Type B pancreatic cell (in vitro differentiated cells): Measurements from ENCODE around the gene PRDM10. TPM values are rescaled to one million over a fixed set of nuclear protein-coding genes. Genes with fewer than 3 reads are reported as not detected.

Experiments used
- DNase-seq: peaks from one replicate; pipeline ENCODE4 v3.0.0; 2021; ENCODE audit warnings: mixed read lengths; ENCODE audit not compliant: unreplicated experiment; ENCODE audit errors: extremely low spot score
- H3K27ac Mint-ChIP-seq: 2 replicates; pipeline ENCODE4 v1.8.0; 2021; ENCODE audit warnings: mild to moderate bottlenecking, mixed read lengths
- H3K27me3 Mint-ChIP-seq: 2 replicates; pipeline ENCODE4 v1.8.0; 2021; ENCODE audit warnings: mixed read lengths
- H3K36me3 Mint-ChIP-seq: 2 replicates; pipeline ENCODE4 v1.8.0; 2021; ENCODE audit warnings: mixed read lengths
- H3K4me1 Mint-ChIP-seq: one replicate; pipeline ENCODE4 v1.8.0; 2021; ENCODE audit warnings: mixed read lengths; ENCODE audit not compliant: unreplicated experiment
- H3K4me3 Mint-ChIP-seq: 2 replicates; pipeline ENCODE4 v1.8.0; 2021; ENCODE audit warnings: mild to moderate bottlenecking, mixed read lengths
- H3K9me3 Mint-ChIP-seq: 2 replicates; pipeline ENCODE4 v1.8.0; 2021; ENCODE audit warnings: mixed read lengths
- total RNA-seq: library from RNA; stranded (reverse); gene quantifications from 2 replicates; pipeline ENCODE4 v1.2.1, GENCODE V29; 2021; ENCODE audit warnings: low replicate concordance
- TF ChIP-seq, protein P1 (sequence below): fragments of 200-600 bp; sonication (generic); conservative IDR thresholded peaks from 2 replicates; pipeline ENCODE4 v1.5.0; 2021; ENCODE audit warnings: antibody characterized with exemption, mild to moderate bottlenecking

The PRDM10 gene
- total RNA-seq, 1 donor from 2014 or later: 13.4 TPM

DNA sequence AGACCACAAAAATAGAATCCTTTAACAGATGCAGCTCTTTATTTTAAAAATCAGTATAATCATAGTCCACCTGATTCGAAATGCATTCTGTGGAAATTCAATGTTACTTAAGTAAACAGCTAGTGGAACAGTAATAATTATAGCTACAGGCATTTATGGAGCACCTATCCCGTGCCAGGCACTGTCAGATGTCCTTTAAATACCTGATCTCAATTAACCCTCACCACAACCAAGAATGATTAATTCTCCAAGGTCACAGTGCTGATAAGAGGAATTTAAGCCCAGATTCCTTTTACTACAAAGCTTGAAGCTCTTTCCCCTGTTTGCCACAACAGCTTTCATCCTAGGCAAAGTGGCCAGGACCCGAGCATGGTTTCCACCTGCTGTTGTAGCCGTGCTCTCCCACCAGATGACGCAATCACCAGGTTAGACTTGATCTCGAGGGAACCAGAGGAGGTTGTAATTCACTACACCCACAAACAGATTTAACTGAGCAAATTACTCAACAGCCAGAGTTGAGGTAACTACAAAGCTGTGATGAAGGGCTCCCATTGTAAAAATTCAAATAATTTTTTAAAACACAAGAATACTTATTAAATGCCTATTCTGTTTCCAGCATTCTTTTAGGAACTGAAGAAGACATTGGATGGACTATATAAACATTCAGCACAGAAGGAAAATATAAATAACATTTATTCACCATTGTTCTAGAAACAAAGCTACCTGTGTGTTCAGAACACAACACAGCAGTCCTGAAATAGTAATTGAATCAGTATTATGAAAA is 10.3 kb downstream of the PRDM10 start:
- H3K27ac Mint-ChIP-seq: peak overlapping the region; percentile 50
- no peak for DNase-seq

DNA sequence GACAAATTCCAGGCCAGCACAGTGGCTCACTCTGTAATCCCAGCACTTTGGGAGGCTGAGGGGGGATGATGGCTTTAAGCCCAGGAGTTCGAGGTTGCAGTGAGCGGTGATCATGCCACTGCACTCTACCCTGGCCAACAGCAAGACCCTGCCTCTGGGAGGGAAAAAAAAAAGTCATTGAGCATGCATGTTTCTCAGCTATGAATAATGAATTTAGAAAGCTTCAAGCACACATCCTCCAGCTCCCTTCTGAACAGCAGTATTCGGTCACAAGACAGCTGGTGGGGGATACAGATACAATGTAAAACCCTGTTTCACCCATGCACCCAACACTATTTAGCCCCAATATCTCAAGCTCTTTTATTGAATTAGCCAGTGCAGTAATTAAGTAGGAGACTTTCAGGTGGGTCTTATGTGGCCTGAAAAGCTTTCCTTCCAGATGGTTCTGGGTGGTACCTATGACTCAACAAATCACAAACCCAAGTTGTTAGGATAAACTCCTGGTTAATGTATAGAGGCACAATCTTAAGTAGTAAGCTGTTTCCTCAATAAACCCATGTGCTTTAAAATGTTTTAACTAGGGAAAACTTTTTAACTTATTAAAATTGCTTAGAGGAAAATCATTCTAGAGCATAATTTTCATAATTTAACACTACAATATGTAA is 13.4 kb downstream of the PRDM10 start:
- Mint-ChIP-seq H3K36me3 (peaks cover 3% of the 10 kb centered on the region), H3K9me3 (no peaks in the 10 kb centered on the region), H3K27ac (no peak overlapping the region), H3K4me3 (no peak overlapping the region), H3K27me3 (no peaks in the 10 kb centered on the region), H3K4me1 (peaks cover 7% of the 10 kb centered on the region)
- TF ChIP-seq, protein P1, sequence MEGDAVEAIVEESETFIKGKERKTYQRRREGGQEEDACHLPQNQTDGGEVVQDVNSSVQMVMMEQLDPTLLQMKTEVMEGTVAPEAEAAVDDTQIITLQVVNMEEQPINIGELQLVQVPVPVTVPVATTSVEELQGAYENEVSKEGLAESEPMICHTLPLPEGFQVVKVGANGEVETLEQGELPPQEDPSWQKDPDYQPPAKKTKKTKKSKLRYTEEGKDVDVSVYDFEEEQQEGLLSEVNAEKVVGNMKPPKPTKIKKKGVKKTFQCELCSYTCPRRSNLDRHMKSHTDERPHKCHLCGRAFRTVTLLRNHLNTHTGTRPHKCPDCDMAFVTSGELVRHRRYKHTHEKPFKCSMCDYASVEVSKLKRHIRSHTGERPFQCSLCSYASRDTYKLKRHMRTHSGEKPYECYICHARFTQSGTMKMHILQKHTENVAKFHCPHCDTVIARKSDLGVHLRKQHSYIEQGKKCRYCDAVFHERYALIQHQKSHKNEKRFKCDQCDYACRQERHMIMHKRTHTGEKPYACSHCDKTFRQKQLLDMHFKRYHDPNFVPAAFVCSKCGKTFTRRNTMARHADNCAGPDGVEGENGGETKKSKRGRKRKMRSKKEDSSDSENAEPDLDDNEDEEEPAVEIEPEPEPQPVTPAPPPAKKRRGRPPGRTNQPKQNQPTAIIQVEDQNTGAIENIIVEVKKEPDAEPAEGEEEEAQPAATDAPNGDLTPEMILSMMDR: no peak
- DNase-seq: no peak

More for the DNA sequence above, 10.3 kb downstream of the PRDM10 start:
- peak overlapping the region; percentile 13 for H3K4me3 Mint-ChIP-seq
- TF ChIP-seq, protein P1: peak; percentile 37
- no peaks in the 10 kb centered on the region for H3K27me3 Mint-ChIP-seq
- H3K4me1 Mint-ChIP-seq: peaks cover 11% of the 10 kb centered on the region
- H3K36me3 Mint-ChIP-seq: peaks cover 18% of the 10 kb centered on the region
- H3K9me3 Mint-ChIP-seq: peaks cover 5% of the 10 kb centered on the region

DNA sequence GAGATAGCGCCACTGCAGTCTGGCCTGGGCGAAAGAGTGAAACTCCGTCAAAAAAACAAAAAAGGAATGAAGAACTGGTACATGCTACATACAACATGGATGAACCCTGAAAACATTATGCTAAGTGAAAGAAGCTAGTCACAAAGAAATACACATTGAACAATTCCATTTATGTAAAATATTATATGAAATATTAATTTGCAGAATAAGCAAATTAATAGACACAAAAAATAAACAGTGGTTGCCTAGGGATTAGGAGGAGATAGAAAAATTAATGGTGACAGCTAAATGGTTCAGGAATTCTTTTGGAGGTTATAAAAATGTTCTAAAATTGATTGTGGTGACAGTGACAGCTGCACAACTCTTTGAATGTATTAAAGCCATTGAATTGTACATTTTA is 14.7 kb downstream of the PRDM10 start:
- no peak for DNase-seq
- TF ChIP-seq, protein P1: no peak
- Mint-ChIP-seq H3K27me3 (no peaks in the 10 kb centered on the region), H3K9me3 (no peaks in the 10 kb centered on the region), H3K4me1 (peaks cover 7% of the 10 kb centered on the region), H3K27ac (no peak overlapping the region), H3K4me3 (no peak overlapping the region), H3K36me3 (peaks cover 3% of the 10 kb centered on the region)

DNA sequence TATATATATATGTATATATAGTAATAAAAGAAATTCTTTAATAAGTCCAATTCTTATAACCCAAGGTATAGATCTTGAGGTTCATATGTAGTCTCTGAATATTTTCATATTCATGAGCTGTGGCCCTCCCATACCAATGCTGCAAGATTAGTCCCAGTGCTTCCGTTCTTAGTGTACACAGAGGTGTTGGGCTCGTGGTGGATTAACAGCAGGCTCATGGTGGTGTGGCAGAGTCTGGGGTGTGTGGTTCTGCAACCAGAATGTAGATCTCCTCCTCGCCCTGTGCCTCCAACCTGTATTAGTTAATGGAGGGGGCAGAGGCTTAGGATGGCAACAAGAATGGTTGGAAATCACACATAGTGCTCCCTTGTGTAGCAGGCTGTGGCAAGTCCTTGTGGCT is 16.8 kb downstream of the PRDM10 start:
- H3K27me3 Mint-ChIP-seq: no peaks in the 10 kb centered on the region

DNA sequence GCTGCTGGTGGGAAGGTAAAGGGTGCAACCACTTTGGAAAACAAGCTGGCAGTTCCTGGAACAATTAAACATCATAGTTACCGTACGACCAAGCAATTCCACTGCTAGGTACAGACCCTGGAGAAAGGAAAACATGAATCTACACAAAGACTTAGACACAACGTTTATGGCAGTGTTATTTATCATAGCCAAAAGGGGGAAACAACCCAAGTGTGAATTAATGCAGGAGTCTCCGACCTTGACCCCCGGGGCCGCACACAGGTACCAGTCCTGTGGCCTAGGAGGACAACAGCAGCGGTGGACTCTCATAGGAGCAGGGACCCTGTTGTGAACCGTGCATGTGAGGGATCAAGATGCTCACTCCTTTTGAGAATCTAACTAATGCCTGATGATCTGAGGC is 22.5 kb downstream of the PRDM10 start:
- Mint-ChIP-seq H3K4me3 (no peak overlapping the region), H3K9me3 (no peaks in the 10 kb centered on the region), H3K27me3 (no peaks in the 10 kb centered on the region), H3K36me3 (peaks cover 7% of the 10 kb centered on the region), H3K4me1 (peaks cover 13% of the 10 kb centered on the region), H3K27ac (no peak overlapping the region)
- TF ChIP-seq, protein P1: no peak
- no peak for DNase-seq

More for the DNA sequence above, 16.8 kb downstream of the PRDM10 start:
- Mint-ChIP-seq H3K36me3 (peaks cover 3% of the 10 kb centered on the region), H3K27ac (no peak overlapping the region), H3K4me3 (no peak overlapping the region), H3K9me3 (no peaks in the 10 kb centered on the region), H3K4me1 (no peaks in the 10 kb centered on the region)
- no peak for DNase-seq
- TF ChIP-seq, protein P1: no peak
